GM18870 (cell line): ENCODE data around the gene P2RY2.
"Not testable (repeated sequence)": the region's sequence is repeated elsewhere in the genome, so short reads cannot be mapped to it uniquely, and the experiment has no call there.

ENCODE experiments used
- ATAC-seq: cut with Tn5 transposase; IDR thresholded peaks from one replicate; pipeline ENCODE4 v1.9.1; 2021; ENCODE audit warnings: moderate library complexity; ENCODE audit not compliant: unreplicated experiment

The P2RY2 gene

GRCh38 chr11:73265853-73266645 is 48.0 kb downstream of the P2RY2 start:
- ATAC-seq: no peak

GRCh38 chr11:73266646-73267020 is 48.6 kb downstream of the P2RY2 start:
- ATAC-seq: no peak

GRCh38 chr11:73267122-73267846 is 49.2 kb downstream of the P2RY2 start:
- no peak for ATAC-seq

GRCh38 chr11:73267906-73268540 is 49.9 kb downstream of the P2RY2 start:
- ATAC-seq: no peak

GRCh38 chr11:73268671-73269271 is 50.7 kb downstream of the P2RY2 start:
- ATAC-seq: no peak

- ATAC-seq: no peak
These were observed 51.5 kb downstream of the P2RY2 start for GRCh38 chr11:73269459-73270015.

- no peak for ATAC-seq
These were observed 52.2 kb downstream of the P2RY2 start for GRCh38 chr11:73270016-73270854.

GRCh38 chr11:73270855-73271477 is 52.9 kb downstream of the P2RY2 start:
- no peak for ATAC-seq

- not testable (repeated sequence) for ATAC-seq
These were observed 53.4 kb downstream of the P2RY2 start for GRCh38 chr11:73271478-73271865.

- ATAC-seq: no peak
These were observed 54.0 kb downstream of the P2RY2 start, which contains the start of gene P2RY6 for GRCh38 chr11:73271936-73272679. Gene P2RY6 (plus strand): TSS chr11:73272338. CDS start chr11:73296519, 24,181 bp downstream.

GRCh38 chr11:73272680-73273038 is 54.6 kb downstream of the P2RY2 start:
- no peak for ATAC-seq

GRCh38 chr11:73273222-73273895 is 55.3 kb downstream of the P2RY2 start:
- ATAC-seq: no peak

- ATAC-seq: not testable (repeated sequence)
These were observed 56.1 kb downstream of the P2RY2 start for GRCh38 chr11:73274191-73274590.

- no peak for ATAC-seq
These were observed 56.8 kb downstream of the P2RY2 start for GRCh38 chr11:73274722-73275380.

GRCh38 chr11:73275381-73275750 is 57.3 kb downstream of the P2RY2 start:
- ATAC-seq: no peak

GRCh38 chr11:73277467-73277866 is 59.4 kb downstream of the P2RY2 start:
- no peak for ATAC-seq

- ATAC-seq: no peak
These were observed 62.5 kb downstream of the P2RY2 start for GRCh38 chr11:73280626-73281025.

GRCh38 chr11:73281201-73281741 is 63.2 kb downstream of the P2RY2 start:
- ATAC-seq: no peak
